ENCODE results near the gene ARF1. TPM values are rescaled to one million over a fixed set of nuclear protein-coding genes. Genes with fewer than 3 reads are reported as not detected.
"Not testable (repeated sequence)": the region's sequence is repeated elsewhere in the genome, so short reads cannot be mapped to it uniquely, and the experiment has no call there.

The ARF1 gene
- total RNA-seq, 1 donor from 2014 or later: 361 TPM

DNA sequence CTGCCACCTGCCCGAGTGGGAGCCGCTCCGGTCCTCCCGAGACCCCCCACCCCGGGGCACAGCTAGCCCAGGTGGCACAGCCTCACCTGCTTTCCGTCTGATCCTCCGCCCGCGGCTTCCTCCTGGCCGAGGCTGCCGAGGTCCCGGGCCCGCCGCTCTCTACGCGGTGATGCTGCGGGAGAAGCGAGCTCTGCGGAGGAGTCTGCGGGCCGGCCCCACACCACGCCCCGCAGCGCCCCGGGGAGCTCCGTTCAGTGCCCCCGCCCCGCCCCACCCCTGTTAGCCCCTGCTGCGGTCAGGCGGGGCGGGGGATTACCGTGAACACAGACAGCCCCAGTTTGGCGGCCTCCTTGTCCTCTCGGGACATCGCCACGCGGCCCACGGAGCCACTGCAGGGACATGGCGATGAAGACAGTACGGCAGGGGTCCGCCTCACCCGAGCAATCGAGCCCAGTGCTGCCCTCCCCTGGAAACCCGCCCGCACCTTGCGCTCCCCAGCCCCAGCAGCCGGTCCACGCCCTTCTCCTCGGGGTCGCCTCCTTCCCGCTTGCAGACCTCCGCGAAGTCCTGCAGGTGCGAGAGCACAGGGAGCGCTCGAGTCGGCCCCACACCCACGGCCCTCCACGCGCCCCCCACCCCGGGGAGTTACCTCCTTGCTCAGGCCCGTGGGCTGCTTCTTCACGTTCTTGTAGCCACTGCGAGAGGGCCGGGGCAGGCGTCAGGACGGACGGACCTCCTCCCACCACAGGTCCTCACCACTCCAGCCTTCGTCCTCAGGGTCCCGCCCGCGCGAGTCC lies 19.7 kb downstream of the ARF1 start:
- DNase-seq (ENCODE audit: low spot score): peak; percentile 68

DNA sequence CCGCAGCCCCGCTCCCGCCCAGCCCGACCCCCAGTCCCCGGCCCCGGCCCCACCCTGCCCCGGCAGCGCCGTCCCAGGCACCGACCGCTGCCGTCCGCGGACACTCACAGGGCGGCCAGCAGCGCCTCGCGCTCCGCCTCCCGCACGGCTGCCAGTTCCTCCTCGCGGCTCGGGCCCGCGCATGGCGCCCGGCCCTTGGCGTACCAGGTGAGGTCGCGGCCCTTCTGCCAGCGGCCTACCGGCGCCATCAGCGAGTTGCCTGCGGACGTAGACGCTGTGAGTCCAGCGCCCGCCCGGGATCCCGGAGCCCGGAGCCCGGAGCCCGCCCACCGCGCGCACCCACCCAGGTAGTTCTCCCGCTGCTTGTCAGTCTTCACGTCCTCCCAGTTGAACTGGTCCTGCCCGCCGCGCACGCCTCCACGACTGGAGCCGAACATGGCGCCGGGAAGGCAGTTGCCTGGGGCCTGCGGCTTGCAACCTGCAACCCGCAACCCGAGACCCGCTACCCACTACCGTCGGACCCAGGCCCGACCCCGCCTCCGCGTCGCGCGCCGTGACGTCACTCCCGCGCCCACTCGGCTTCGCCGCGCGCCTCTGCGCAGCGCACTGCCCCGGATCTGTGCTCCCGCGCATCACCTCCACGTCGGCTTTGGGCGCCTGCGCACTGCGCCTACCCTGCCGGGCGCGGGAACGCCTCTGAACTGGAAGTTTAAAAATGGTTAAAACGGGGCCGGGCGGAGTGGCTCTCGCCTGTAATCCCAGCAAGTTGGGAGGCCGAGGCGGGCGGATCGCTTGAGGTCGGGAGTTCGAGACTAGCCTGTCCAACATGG lies 20.5 kb downstream of the ARF1 start, which contains the start of gene C1orf35:
Gene C1orf35, minus strand, starts transcription at position 535 of the 830 bp plus-strand sequence. Its CDS starts 98 bp downstream, at position 437.
- peak; percentile 95 for DNase-seq (ENCODE audit: low spot score)

DNA sequence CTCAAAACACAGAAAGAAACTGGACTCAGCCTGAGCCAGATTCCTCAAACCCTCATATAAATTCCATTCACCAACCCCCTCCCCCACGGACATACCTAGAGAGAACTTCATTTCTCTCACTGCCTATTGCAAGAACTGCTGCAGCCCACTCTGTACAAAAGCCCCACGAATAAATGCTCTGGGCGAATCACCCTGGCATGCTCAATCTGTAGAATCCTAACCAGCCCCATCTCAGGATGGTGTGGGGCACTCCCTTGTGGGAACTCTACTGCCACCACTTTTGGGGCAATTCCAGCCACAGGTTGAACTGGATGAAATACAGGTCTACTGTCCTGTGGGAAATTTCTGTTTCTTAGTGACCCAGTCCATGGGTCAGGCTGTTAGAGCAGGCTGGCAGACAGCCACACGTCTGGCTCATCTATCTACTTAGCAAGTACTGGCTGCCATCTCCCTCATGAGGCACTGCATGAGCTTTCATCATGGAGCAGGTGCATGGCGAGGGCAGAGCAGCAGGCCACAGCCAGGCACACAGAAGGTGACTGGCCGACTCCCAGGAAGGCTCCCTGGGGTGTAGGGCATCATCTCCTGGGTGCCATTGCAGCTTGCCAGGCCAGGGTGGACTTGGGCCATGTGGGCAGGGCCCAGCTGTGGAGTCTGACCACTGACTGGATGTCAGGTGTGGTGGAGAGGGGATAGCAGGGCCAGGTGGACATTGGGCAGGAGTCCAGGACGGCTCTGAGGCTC lies 22.2 kb downstream of the ARF1 start:
- peak; percentile 42 for DNase-seq (ENCODE audit: low spot score)

DNA sequence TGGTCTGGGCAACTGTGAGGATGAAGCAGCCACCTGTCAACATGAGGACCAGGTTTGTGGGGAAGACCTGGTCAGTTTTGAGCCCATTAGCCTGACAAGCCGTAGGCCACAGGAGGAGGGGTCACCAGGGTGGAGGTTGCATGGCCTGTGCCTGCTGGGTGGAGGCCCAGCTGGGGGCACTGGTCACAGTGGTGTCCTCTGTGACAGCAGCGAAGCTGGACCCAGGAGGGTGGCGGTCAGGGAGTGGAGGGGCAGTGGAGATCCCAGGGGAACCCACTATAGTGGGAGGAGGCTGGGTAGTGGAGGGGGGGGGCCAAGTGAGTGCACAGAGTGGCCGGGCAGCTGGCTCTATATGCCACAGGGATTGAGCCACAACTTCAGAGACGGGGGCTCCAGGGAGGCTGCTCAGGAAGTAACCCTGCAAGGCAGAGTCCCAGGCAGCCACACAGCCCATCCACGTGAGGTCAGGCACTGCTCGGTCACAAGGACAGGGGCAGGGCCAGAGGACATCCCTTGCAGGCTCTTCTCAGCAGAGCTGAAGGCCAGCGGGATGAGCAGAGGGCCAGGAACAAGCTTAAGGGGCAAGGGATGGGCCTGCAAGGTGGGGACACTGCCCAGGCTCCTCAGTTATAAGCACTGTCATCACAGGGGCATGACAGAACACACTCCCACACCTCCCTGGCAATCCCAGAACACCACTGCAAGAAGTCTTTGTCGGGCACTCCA lies 22.9 kb downstream of the ARF1 start:
- no peak for DNase-seq (ENCODE audit: low spot score)

DNA sequence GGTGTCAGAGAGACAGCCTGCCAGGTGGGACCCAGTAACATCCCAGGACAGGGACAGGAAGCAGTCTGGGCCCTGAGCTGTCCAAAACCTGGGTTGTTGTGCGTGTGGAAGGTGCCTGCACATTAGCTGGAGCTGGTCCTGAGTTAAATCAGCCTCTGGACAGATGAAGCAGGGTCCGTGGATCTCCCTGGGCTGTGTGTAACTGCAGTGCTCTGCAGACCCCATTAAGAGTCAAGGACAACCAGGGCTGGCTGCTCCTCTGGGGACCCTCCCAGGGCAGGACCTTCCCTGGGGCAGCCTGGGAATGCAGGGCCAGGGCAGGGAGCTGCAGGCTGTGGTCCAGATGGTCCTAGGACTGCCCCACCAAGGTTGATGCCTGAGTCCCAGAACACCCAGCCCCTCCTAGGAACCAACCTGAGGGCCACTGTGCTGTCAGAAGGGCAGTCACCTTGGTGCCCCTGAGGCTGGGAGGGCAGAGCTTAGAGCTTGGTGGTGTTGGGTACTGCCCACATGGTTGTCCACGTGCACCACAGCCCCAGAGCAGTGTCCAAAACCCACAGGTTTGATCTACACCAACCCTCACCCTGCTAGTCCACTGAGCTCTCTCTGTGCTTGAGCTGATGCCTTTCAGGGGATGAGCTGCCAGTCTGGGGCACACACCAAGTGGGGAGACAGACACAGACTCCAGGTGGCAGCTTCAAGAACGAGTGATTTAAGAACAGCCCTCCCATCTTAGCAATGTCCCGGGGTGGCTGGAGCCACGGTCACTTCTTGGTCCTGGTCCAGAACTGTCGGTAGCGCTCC lies 23.7 kb downstream of the ARF1 start:
- DNase-seq (ENCODE audit: low spot score): no peak

DNA sequence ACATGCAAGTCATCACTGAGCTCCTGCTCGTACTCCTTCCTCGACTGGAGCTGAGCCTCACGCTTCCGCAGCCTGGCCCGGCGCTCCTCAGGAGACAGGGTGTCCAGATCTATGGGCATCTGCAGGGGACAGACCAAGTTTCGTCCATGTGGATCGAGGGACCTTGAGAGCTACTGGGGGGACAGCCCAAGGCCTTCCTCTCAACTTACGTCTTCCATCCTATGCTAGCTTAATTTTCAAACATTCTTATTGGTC lies 24.2 kb downstream of the ARF1 start:
- no peak for DNase-seq (ENCODE audit: low spot score)

DNA sequence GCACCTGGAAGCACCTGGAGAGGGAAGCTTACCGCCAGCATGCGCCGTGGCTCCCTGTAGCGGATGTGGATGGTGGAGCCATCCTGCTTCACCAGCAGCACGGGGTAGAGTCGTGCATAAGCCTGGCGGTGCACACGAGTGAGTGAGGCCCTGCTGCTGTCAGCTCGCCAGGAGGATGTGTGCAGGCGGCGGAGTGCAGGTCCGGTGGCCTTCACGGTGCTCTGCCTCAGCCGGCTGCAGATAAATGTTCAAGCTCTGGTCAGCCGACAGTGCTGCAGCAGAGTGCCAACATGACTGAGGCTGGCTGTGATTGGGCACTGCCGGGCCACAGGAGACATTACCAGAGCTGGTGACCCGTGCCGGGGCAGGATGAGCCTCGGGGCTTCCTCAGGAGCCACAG lies 25.1 kb downstream of the ARF1 start:
- no peak for DNase-seq (ENCODE audit: low spot score)

DNA sequence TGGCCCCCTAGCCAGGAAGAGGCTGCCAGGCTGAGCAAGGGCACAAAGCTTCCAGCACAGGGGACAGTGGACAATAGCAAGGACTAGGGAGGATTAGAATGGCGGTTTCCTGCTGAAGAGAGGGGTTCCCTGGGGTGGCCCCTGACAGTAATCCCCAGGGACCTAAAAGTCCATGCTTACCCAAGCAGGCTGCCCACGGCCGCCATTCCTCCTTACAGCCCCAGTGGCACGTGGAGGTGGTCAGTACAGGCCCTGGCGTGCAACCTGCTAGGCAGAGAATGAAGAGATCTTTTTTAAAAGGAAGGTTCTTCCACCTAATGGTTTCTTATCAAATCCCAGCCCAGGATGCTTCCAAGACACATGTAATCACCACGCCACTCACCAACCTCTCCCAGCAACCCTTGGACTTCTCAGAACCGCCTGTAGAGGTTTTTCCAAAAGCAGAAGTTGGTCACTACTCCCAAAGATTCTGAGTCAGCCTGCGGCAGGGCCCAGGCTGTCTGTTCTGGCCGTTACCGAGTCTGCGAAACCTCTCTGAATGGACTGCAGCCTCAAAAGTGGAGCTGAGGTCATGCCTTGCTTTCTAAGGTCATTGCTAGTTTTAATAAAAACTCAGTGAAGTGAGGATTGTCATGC lies 25.7 kb downstream of the ARF1 start:
- DNase-seq (ENCODE audit: low spot score): no peak

DNA sequence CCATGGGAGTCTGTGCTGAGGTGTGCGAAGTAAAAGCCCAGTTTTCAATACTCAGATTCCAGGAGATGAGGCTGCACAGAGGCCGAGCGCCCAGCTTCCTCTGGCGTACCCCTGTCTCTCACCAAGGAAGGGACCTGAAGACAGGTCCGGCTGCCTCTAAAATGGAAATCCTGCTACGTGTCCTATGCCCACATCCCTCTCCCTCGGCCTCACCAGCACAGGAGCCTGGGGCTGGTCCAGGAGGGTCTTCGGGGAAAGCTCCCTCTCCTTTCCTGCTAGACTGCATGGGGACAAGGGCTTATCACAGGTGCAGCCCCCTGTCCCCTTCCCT lies 26.2 kb downstream of the ARF1 start:
- no peak for DNase-seq (ENCODE audit: low spot score)

DNA sequence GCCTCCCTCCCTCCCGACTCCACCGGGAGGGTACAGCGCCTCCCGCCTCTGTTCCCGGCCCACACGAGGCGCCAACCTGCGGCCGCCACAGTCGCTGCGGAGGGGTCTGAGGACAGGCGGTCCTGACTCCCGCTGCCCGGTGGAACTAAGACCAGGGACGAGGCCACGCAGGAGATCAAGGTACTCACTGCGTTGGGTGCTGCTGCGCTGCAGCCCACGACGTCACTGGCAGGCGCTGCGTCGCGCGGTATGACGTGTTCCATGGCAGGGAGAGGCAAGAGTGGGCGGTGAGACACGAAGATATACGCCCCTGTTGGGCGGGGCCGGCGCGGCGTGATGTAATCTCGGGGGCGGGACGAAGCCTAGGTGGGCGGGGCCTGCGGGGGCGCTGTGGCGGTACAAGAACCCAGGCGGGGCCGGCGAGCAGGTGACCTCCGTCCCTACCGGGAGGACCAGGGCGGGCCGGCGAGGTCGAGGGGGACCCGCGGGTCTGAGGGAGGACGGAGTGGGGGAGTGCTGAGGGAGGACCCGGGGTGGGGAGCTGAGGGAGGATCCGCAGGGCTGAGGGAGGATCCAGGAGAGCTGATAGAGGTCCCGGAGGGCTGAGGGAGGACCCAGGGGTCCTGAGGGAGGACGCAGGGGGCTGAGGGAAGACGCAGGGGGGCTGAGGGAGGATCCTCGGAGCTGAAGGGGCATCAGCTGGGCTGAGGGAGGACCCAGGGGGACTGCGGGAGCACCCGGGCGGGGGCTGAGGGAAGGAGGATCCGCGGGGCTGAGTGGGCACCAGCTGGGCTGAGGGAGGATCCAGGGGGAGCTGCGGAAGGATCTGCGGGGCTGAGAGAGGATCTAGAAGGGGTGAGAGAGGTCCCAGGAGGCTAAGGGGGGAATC lies 26.8 kb downstream of the ARF1 start, which contains the start of gene MRPL55:
Gene MRPL55, minus strand, starts transcription at position 227 of the 889 bp plus-strand sequence. CDS start 1,039 bp downstream, outside the sequence.
- DNase-seq (ENCODE audit: low spot score): peak; percentile 99

DNA sequence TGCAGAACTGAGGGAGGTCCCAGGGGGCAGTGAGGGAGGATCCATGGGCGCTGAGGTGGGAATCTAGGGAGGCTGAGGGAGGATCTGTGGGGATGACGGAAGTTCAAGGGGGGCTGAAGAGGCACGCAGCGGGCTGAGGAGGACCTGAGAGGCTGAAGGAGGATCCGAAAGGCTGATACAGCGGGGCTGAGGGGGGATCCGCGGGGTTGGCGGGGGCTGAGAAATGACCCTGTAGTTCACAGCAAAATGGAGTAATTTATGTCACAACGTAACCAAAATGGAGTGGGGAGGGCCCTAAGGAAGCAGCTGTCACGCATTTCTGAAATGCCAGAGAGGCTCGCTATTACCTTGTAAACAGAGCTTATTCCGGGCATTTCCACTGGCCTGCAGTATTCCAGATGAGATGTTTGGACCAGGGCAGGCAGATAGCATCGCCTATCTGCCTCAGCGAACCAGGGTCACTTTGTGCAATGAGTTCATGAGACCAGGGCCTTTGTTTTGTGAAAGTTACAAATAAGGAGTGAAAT lies 27.5 kb downstream of the ARF1 start:
- DNase-seq (ENCODE audit: low spot score): no peak

DNA sequence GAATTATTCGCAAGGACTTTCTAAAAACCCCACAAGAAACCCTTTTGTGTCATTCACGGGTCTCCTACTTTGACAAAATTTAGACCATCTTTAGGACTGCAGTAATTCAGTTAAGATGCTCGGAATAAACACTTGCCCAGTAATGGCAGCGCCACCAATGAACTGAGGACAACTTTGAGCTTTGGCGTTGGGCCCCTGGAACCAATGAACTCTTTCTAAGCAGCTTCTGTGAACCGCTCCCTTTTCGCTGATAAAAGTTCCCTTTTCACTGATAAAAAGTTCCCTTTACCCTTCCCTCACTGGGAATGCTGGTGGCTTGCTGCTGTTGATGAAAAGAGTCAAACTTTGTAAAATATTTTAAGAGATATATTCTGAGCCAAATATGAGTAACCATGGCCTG lies 28.0 kb downstream of the ARF1 start:
- DNase-seq (ENCODE audit: low spot score): no peak

DNA sequence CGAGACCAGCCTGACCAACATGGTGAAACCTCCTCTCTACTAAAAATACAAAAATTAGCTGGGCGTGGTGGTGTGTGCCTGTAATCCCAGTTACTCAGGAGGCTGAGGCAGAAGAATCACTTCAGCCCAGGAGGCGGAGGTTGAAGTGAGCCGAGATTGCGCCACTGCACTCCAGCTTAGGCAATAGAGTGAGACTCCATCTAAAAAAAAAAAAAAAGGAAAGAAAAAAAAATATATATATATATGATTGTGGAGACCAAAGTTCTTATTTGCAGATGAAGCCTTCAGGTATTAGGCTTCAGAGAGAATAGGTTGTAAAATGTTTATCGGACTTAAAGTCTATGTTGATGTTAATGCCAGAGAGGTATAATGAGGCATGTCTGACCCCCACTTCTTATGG lies 28.8 kb downstream of the ARF1 start:
- not testable (repeated sequence) for DNase-seq (ENCODE audit: low spot score)

DNA sequence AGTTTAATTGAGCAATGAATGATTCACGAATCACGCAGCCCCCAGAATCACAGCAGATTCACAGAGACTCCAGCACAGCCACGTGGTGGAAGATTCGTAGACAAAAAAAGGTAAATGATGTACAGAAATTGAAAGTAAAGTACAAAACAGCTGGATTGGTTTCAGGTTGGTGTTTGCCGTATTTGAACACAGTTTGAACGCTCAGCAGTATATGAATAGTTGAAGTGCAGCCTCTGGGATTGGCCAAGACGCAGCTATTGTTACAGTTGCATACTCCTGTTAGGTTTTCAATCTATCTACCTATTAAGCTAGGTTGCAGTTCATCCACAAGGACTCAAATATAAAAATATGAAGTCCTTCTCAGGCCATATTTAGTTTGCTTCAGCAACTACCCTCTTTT lies 29.7 kb downstream of the ARF1 start:
- DNase-seq (ENCODE audit: low spot score): no peak

DNA sequence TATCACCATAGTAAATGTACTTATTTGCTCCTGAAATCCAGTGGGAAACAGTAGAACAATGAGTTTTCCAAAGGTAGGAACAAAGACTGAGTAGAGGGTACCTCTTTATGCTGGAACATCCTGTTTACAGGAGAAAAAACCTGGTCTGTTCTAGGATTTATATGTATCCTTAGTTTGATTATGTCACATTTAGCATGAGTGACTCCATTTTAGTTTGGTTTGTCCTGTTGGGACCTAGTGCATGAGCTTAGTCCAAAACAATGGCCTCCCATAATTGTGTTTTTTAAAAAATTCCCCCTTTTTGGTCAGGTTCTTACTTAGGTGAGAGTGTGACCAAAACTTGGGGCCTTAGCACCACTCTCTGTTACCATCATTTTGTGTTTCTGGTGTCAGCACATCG lies 30.1 kb downstream of the ARF1 start:
- no peak for DNase-seq (ENCODE audit: low spot score)

DNA sequence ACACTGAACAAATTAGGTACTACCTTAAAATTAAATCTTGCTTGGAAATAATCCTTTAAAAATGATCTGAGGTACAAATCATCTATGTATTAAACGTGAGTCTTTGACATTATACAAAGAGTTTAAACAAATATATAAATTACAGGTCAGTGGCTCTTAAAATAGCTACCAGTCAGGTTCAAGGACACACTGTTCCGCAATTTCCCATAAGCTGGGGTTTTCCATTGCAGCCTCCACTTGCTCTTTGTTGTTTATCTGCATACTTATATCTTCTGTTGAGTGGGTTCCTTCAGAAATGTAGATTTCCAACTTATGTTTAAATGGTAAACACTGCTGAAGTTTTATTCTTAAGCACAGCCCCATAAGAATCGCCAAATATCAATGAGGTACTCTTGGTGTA lies 32.3 kb downstream of the ARF1 start:
- no peak for DNase-seq (ENCODE audit: low spot score)

DNA sequence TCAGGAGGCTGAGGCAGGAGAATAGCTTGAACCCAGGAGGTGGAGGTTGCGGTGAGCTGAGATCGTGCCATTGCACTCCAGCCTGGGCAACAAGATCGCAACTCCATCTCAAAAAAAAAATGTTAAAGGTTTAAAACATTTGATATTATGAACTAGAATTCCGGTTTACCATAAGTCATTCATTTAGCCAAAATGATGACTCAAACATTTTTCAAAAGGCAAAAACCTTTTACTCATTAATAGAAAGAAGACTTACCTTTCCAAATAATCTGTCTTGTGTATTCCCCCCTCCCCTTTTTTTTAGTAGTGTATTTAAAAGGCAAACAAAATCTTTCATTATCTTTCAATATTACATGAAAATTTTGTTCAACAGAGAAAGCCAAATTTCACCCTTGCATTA lies 34.8 kb downstream of the ARF1 start:
- no peak for DNase-seq (ENCODE audit: low spot score)

DNA sequence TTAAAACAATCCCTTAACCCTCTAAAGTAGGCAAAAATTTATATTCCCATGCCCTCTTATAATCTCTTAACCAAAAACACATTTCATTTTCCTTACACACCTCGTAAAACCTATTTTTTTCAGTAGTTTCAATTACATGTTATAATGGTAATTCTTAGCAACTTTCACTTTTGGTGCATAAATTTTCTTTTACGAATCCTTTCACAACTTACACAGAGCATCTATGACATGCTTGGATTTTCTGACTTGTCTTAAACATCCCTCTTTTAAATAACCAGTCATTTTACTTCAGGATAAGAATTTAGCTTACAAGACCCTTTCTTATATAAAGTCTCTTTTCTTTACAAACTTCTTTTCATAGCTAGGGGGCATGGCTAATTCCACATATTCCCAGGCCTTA lies 35.5 kb downstream of the ARF1 start:
- DNase-seq (ENCODE audit: low spot score): no peak

DNA sequence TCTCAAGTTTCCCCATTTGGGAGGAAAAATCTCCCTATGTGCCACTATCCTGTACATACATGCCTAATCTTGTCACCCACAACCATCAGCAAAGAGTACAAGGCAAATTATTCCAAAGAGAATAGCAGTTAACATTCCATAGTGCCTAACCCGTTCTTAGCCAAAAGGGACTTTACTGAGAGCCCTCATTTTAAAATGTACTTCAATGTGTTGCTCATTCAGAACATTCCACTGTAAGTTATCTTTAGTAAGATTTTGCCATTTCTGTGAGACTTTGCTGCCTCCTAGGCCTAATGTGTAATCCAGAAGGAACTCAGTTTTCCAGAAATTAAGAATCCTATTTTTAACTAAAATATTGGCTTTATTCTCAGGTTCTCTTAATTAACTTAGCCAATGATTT lies 37.8 kb downstream of the ARF1 start:
- no peak for DNase-seq (ENCODE audit: low spot score)
